ENCODE measurements around the gene DNAJC22. TPM values are rescaled to one million over a fixed set of nuclear protein-coding genes. Genes with fewer than 3 reads are reported as not detected.

The DNAJC22 gene
- total and polyA plus RNA-seq, 9 of the 15 experiments (the other 6 are each of a cell fraction or from before 2014, with no cell fraction given) = 0.10 to 1.2 (median 0.47) TPM

GRCh38 chr12:49375406-49375805 is 28.7 kb downstream of the DNAJC22 start:
- intact Hi-C loops (cut with micrococcal nuclease) (no loop called here), in situ Hi-C loops (cut with MboI) (no loop called here)
- H4K20me1 ChIP-seq (replicated peaks; ENCODE audit: control insufficient read depth, insufficient read depth, low read length) = no peaks in the 10 kb centered on the region
- no peak overlapping the region for H3K4me3 ChIP-seq
- no TSS peak for BruUV-seq (replicated peaks)
- H3K27me3 ChIP-seq (ENCODE audit: control insufficient read depth in 2 of 2, insufficient read depth in 2 of 2, low read length in 2 of 2) = no peaks in the 10 kb centered on the region
- TF ChIP-seq CGGBP1 (CRISPR knock-in tag; IDR thresholded peaks at IDR 0.05) (no peak), STAT6 (CRISPR knock-in tag; IDR thresholded peaks at IDR 0.05) (no peak), TSC22D4 (tag; IDR thresholded peaks at IDR 0.05) (no peak), SMAD4 (CRISPR knock-in tag; conservative IDR thresholded peaks at IDR 0.05) (no peak), ZNF175 (CRISPR knock-in tag; IDR thresholded peaks at IDR 0.05; ENCODE audit: low read depth) (no peak), THRAP3 (IDR thresholded peaks at IDR 0.05; ENCODE audit: borderline replicate concordance) (no peak), RBM39 (optimal IDR thresholded peaks at IDR 0.05; ENCODE audit: low read depth, low read length) (no peak)
- no peak overlapping the region for H3K4me2 ChIP-seq (ENCODE audit: insufficient read depth, low read length)
- CTCF ChIA-PET (ENCODE audit: low intra/inter-chr PET ratio) = no interaction called here
- no peak for DNase-seq (ENCODE audit: extremely low read depth in 1 of 4, low spot score in 3 of 4)
- peaks cover 0 to 2% of the 10 kb centered on the region in 2 experiments; a peak in 3 of 5 replicates for H3K4me1 ChIP-seq (replicated peaks in 1 of 2; ENCODE audit: control insufficient read depth in 2 of 2, insufficient read depth in 2 of 2, low read length in 2 of 2)
- no peaks in the 10 kb centered on the region for H3K9me3 ChIP-seq (replicated peaks; ENCODE audit: control insufficient read depth, insufficient read depth, low read depth, low read length)
- no peaks in the 10 kb centered on the region for H3K9me1 ChIP-seq (ENCODE audit: control insufficient read depth, insufficient read depth, low read length)
- whole genome bisulfite sequencing (ENCODE audit: insufficient coverage, low coverage, missing lambda C conversion rate) = 79% methylated on average over 1 of the region's 1 CpG
- H2AFZ ChIP-seq (ENCODE audit: low read depth, low read length) = no peak overlapping the region
- no peak overlapping the region for H3K9ac ChIP-seq (ENCODE audit: insufficient read depth in 1 of 2, low read depth in 2 of 2, low read length in 2 of 2)
- ATAC-seq = no peak
- H3K79me2 ChIP-seq (ENCODE audit: control insufficient read depth, insufficient read depth, low read length) = peaks cover 40% of the 10 kb centered on the region
- peaks cover 10% of the 10 kb centered on the region; the same call in 1 of the 3 replicates for H3K36me3 ChIP-seq (ENCODE audit: control insufficient read depth, insufficient read depth, low read length)
- peak; percentile 40 for FAIRE-seq
- no peak overlapping the region for H3K27ac ChIP-seq (ENCODE audit: extremely low read depth, low read depth, low read length)
- POLR2A ChIA-PET = interaction anchor here (0.6 to 4.1 kb wide), 5 partner anchors 8 to 461 kb away, joined by 3 to 17 read pairs (median 4); partner anchors contain the start of gene SPATS2
